ENCODE data around the gene NBAS.
"Not testable (repeated sequence)": the region's sequence is repeated elsewhere in the genome, so short reads cannot be mapped to it uniquely, and the experiment has no call there.

The NBAS gene

DNA sequence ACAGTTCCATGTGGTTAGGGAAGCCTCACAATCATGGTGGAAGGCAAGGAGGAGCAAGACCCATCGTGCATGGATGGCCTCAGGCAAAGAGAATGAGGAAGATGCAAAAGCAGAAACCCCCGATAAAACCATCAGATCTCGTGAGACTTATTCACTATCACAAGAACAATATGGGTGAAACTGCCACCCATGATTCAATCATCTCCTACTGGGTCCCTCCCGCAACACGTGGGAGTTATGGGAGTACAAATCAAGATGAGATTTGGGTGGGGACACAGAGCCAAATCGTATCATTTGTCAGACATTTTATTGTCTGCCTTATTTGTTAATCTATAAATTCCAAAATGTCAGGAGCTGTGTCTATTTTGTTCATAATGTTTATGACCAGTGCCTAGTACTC, 17.6 kb downstream of the NBAS start:
- DNase-seq (ENCODE audit: low read depth in 2 of 2) = no peak
- no peak overlapping the region for H3K4me3 ChIP-seq (replicated peaks in 1 of 2; ENCODE audit: low read depth in 2 of 2, low read length in 2 of 2)
- TF ChIP-seq CTCF (IDR thresholded peaks at IDR 0.05; ENCODE audit: low read depth, low read length) = no peak

DNA sequence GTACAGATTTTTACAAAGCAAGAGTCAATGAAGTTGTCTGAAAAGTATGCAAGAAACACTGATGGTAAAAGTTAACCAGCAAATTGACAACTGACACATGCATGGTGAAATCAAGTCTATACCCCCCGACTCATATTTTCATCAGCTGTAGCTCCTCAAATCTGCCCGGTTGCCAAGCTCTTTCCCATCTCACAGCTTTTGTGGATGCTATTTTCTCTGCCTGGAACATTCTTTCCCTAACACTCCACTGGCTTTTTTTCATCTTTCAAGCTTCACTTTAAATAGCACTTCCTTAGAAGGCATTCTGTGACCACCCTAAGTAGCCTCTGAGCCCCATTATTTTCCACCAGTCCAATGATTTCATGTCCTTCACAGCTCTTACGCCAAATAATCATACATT, 18.1 kb downstream of the NBAS start:
- no peak for DNase-seq (ENCODE audit: low read depth in 2 of 2)
- no peak for TF ChIP-seq CTCF (IDR thresholded peaks at IDR 0.05; ENCODE audit: low read depth, low read length)
- no peak overlapping the region for H3K4me3 ChIP-seq (replicated peaks in 1 of 2; ENCODE audit: low read depth in 2 of 2, low read length in 2 of 2)

- DNase-seq (ENCODE audit: low read depth in 2 of 2); H3K4me3 ChIP-seq (replicated peaks in 1 of 2; ENCODE audit: low read depth in 2 of 2, low read length in 2 of 2): not testable (repeated sequence)
Measured at GRCh38 chr2:15542269-15542668, 18.9 kb downstream of the NBAS start.

DNA sequence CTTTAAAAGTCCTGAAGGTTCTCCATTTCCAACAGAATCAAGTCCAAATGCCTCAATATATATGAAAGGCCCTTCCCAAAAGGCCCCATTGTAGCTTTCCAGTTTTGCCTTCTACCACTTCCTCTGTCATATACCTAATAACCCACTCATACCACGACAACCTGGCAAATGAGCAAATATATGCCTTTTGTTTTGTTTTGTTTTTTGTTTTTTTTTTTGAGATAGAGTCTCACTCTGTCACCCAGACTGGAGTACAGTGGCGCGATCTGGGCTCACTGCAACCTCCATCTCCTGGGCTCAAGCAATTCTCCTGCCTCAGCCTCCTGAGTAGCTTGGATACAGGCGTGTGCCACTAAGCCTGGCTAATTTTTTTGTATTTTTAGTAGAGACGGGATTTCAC, 20.6 kb downstream of the NBAS start:
- H3K4me3 ChIP-seq (replicated peaks in 1 of 2; ENCODE audit: low read depth in 2 of 2, low read length in 2 of 2); DNase-seq (ENCODE audit: low read depth in 2 of 2): not testable (repeated sequence)

GRCh38 chr2:15539999-15540398, 21.1 kb downstream of the NBAS start:
- TF ChIP-seq CTCF (IDR thresholded peaks at IDR 0.05; ENCODE audit: low read depth, low read length) = no peak
- H3K4me3 ChIP-seq (replicated peaks in 1 of 2; ENCODE audit: low read depth in 2 of 2, low read length in 2 of 2) = no peak overlapping the region
- no peak for DNase-seq (ENCODE audit: low read depth in 2 of 2)

DNA sequence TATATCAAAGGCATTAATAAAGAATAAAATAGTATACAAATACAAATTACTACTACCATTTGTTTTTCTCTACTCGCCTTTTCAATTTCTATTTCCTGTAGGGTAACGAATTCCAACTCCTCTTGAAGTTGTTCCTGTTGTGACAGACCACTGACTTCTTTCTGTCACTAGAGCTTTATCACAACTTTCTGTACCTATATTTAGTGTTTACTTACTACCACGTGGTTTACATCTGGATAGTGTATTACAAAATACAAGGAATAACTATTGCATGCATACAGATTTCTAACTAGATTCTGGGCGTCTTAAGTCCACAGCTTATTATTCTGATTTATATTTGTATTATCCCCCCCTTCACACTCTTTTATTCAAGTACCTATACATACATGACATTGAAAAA, 22.3 kb downstream of the NBAS start:
- DNase-seq (ENCODE audit: low read depth in 2 of 2) = no peak
- TF ChIP-seq CTCF (IDR thresholded peaks at IDR 0.05; ENCODE audit: low read depth, low read length) = no peak
- H3K4me3 ChIP-seq (replicated peaks in 1 of 2; ENCODE audit: low read depth in 2 of 2, low read length in 2 of 2) = no peak overlapping the region

DNA sequence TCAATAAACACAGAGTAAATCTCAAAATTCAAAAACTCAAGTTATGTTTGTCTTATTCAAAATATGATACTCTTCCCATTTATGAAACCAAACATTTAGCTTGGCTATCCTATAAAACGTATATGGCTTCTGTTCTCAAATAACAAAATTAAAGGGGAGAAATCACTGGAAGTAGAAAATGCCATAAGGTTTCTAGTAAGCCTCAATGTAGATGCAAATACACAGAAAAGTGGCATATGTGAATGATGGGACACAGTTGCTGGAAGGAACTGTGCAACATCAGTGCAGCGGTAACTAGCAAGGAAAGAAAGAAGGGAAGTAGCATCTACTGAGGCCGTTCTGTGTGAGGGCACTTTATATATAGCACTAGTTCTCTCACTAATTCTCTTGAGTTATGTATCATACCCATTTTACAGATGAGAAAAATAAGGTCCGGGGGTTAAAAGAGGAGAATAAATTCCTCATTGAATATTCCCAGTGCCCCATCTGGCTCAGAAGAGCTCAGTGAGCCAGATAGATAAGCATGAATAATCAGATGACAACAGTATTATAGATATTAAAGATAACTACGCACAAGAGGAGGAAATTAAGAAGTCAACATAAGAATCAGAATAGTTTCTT, 27.2 kb downstream of the NBAS start:
- no peak for DNase-seq (ENCODE audit: low read depth in 2 of 2)
- TF ChIP-seq CTCF (IDR thresholded peaks at IDR 0.05; ENCODE audit: low read depth, low read length) = no peak
- no peak overlapping the region for H3K4me3 ChIP-seq (replicated peaks in 1 of 2; ENCODE audit: low read depth in 2 of 2, low read length in 2 of 2)

- H3K4me3 ChIP-seq (replicated peaks in 1 of 2; ENCODE audit: low read depth in 2 of 2, low read length in 2 of 2) = no peak overlapping the region
- no peak for TF ChIP-seq CTCF (IDR thresholded peaks at IDR 0.05; ENCODE audit: low read depth, low read length)
- DNase-seq (ENCODE audit: low read depth in 2 of 2) = no peak
Measured at GRCh38 chr2:15532996-15533395, 28.1 kb downstream of the NBAS start.

Data from cardiac fibroblast (primary cell).